GM13977 (cell line): ENCODE results near the gene PDGFRB.

ENCODE experiments used
- DNase-seq: peaks from one replicate; pipeline ENCODE4 v3.0.0; 2012; ENCODE audit warnings: low spot score
- CTCF ChIP-seq: IDR thresholded peaks from 2 replicates; pipeline ENCODE4 v1.5.1; 2012; ENCODE audit warnings: mild to moderate bottlenecking, control low read depth; ENCODE audit not compliant: insufficient read depth; ENCODE audit errors: extremely low read depth, missing control alignments
- in situ Hi-C: fragments of 300-500 bp; cut with MboI; formaldehyde crosslinking; loops from one replicate; pipeline ENCODE4 v1.12.0; 2022; ENCODE audit warnings: low sequenced_read_pairs, low pct_unique_long_range_greater_than_20kb, mixed read lengths, inconsistent platforms; ENCODE audit not compliant: unreplicated experiment

Gene PDGFRB

DNA sequence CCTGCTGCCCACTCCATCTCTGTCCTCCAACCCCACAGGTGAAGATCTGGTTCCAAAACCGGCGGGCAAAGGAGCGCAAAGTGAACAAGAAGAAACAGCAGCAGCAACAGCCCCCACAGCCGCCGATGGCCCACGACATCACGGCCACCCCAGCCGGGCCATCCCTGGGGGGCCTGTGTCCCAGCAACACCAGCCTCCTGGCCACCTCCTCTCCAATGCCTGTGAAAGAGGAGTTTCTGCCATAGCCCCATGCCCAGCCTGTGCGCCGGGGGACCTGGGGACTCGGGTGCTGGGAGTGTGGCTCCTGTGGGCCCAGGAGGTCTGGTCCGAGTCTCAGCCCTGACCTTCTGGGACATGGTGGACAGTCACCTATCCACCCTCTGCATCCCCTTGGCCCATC lies 27.8 kb upstream of the PDGFRB start:
- TF ChIP-seq CTCF: no peak
- DNase-seq: no peak
- in situ Hi-C loops: no loop called here

DNA sequence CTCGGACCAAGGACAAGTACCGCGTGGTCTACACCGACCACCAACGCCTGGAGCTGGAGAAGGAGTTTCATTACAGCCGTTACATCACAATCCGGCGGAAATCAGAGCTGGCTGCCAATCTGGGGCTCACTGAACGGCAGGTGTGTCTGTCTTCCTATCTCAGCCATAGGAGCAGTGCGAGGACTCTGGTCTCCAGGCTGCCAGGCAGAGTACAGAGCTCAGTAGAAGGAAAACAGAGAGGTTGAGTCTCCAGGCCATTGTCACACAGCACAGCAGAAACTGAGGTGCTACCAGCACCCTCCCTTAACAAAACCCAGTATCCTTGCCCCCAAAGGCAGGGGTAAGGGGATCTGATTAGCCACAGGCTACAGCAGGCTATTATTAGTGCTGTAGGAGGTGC lies 27.1 kb upstream of the PDGFRB start:
- DNase-seq: no peak
- TF ChIP-seq CTCF: no peak
- in situ Hi-C loops: no loop called here

- in situ Hi-C loops: no loop called here
- no peak for TF ChIP-seq CTCF
- DNase-seq: no peak
Measured at GRCh38 chr5:150181766-150182545, 26.3 kb upstream of the PDGFRB start.

DNA sequence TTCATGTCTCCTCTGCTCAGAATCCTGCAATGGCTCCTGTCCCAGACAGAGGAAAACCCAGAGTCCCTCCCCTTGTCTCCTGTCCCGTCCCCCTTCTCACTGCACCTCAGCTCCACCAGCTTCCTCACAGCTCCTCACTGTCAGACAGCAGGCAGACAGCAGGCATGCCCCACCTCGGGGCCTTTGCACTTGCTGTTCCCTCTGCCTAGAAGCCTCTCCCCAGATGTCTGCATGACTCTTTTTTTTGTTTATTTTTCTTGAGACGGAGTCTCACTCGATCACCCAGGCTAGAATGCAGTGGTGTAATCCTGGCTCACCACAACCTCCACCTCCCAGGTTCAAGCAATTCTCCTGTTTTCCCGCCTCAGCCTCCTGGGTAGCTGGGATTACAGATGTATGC lies 25.4 kb upstream of the PDGFRB start:
- DNase-seq: no peak
- in situ Hi-C loops: no loop called here

DNA sequence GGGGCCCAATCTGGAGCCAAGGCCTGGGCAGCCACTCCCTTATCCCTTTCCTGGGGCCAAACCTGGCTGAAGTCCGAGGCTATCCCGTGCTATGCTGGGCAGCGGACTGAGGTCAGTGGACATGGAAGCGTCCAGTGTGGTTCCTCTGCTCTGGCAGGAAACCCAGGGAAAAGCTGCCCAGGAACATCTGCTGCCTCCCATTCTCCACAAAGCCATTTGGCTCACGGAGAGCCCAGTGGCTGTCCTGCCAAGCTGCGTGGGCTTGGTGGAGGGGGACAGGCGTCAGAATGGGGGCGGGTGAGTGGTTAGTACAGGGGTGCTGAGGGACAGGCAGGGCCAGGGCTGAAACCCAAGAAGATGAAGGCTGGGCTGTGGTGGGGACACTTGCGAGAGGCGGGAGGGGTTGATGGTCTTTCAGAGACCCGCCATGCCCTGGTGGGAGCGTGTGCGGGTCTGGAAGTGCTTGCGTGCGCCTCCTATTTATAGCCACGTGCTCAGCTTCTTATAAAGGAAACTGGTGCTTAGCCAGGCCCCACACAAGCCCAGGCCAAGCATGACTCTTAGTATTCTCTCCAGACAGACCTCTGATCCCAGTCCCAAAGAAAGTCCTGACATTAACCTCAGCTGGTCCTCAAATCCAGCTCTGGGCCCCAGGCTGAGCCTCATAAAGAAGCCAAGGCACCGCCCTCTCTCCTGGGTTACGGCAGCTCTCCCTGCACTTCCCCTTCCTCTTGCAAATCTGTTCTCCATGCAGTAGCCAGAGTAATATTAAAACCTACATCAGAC lies 24.8 kb upstream of the PDGFRB start:
- DNase-seq: no peak
- in situ Hi-C loops: no loop called here
- TF ChIP-seq CTCF: no peak

More for the DNA sequence above, 25.4 kb upstream of the PDGFRB start:
- TF ChIP-seq CTCF: no peak

- in situ Hi-C loops: no loop called here
- TF ChIP-seq CTCF: no peak
- DNase-seq: no peak
Measured at GRCh38 chr5:150179019-150179620, 23.5 kb upstream of the PDGFRB start.
